NOMO-1 treated with DMSO at 0.1 percent for 48 hours (cell line): Measurements from ENCODE around the gene CDK12.
A peak's percentile ranks its signal among the peaks of the same experiment; 100 is the strongest.
"Not testable (repeated sequence)": the region's sequence is repeated elsewhere in the genome, so short reads cannot be mapped to it uniquely, and the experiment has no call there.

Source experiments
- DNase-seq: peaks from one replicate; lab custom pipeline; 2025; ENCODE audit not compliant: unreplicated experiment; lab: John Stamatoyannopoulos, UW

The CDK12 gene

DNA sequence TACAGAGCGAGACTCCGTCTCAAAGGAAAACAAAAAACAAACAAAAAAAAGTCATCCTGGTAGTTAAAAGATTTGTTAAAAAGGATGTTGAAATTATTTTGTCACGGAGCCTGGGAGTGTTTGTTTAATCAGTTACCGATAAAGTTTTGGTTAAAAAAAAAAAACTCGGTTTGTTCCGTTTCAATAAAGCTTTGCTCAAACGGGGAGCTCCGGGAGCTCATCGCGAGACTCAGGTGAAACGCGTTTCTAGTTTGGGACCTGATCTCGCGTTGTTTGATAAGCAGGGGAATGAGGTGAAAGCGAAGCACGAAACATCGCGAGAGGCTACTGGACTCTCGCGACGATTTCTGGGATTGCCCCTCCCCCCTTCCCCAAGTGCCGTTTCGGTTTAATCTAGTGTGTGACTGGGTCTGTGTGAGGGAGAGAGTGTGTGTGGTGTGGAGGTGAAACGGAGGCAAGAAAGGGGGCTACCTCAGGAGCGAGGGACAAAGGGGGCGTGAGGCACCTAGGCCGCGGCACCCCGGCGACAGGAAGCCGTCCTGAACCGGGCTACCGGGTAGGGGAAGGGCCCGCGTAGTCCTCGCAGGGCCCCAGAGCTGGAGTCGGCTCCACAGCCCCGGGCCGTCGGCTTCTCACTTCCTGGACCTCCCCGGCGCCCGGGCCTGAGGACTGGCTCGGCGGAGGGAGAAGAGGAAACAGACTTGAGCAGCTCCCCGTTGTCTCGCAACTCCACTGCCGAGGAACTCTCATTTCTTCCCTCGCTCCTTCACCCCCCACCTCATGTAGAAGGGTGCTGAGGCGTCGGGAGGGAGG is at the start of gene CDK12:
Gene CDK12, plus strand, starts transcription at position 374 of the 813 bp plus-strand sequence. CDS start 586 bp downstream, outside the sequence.
- DNase-seq, result peak; percentile 98

DNA sequence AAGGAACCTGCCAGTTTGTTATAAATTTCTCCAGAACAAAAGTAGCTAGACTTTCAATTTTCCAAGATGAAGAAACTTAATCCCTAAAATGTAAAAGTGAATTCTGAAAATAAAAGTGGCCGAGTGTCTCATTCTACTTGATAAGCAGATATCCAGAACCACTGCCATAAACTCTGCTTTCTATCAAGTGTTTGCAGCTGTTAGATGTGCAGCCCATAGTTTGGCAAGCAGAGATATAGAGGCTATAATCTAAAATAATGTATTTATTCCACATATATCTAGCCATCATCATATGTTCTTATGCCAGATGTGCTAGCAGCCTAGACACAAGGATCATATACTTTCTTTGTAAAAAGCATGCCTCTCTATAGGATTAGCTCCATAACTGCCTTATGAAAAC is 45.1 kb upstream of the CDK12 start:
- DNase-seq, result no peak

DNA sequence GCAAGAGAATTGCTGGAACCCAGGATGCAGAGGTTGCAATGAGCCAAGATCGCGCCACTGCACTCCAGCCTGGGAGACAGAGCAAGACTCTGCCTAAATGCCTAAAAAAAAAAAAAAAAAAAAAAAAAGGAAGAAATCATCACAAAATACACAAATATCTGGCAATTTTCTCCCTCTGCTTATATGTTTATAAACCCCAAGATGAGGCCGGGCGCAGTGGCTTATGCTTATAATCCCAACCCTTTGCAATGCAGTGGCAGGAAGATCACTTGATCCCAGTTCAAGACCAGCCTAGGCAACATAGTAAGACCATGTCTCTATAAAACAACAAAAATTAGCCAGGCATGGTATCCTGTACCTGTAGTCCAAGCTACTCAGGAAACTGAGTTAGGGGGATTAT is 31.7 kb upstream of the CDK12 start:
- DNase-seq, result no peak

DNA sequence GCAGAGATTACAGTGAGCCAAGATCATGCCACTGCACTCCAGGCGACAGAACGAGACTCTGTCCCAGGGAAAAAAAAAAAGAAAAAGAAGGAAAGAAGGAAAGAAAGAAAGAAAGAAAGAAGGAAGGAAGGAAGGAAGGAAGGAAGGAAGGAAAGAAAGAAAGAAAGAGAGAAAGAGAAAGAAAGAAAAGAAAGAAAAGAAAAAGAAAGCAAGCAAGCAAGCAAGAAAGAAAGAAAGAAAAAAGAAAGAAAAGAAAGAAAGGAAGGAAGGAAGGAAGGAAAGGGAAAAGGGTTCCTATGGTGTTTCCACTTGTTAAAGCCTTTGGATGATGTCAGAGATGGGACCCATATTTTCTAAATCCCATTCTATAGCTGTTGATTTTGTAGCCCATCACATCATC is 21.4 kb upstream of the CDK12 start:
- not testable (repeated sequence) for DNase-seq

DNA sequence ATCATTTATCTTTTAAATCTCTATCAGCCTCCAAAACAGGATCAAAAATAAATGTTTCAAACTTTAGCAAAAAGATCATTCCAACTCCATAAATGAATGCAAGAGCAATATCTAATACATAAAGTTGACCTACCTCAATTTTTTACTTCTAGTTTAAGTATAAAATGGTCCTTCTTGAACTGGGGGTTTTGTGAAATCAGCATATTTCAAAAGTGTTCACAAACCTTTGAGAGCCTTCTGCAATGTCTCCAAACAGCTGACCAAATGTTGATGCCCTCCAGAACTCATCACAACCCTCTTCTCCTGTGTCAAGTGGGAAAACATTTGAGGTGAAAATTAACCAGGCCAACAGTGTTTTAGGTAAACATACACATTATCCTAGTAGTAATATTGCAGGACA is 18.0 kb upstream of the CDK12 start:
- no peak for DNase-seq

DNA sequence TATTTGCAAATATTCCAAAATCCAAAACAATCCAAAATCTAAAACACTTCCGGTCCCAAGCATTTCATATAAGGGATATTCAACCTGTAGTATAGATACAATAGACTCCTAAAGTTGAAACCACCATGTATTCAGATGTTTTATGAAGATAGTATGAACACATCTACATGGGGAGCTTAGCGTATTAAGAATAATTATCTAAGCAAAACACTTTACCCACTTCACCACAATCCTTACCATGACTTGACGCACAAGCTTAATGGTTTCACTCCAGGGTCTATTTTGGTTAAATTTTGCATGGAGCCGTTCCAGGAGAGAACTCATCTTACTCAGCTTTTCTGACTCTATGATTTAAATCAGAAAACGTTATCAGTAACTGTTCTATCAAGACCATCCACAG is 13.7 kb upstream of the CDK12 start:
- DNase-seq, result no peak

DNA sequence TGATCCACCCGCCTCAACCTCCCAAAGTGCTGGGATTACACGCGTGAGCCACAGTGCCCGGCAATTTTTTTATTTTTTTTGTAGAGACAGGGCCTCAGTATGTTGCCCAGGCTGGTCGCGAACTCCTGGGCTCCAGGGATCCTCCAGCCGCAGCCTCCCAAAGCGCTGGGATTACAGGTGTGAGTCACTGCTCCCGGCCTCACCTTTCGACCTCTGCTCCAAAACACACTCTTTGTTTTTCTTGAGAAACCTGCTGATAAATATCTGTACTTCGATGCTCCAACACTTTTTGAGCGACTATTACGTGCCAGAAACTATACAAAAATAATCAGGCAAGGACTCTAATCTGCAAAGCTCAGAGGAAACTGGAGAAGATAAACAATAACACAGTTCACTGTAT is 11.2 kb upstream of the CDK12 start:
- DNase-seq, result no peak

DNA sequence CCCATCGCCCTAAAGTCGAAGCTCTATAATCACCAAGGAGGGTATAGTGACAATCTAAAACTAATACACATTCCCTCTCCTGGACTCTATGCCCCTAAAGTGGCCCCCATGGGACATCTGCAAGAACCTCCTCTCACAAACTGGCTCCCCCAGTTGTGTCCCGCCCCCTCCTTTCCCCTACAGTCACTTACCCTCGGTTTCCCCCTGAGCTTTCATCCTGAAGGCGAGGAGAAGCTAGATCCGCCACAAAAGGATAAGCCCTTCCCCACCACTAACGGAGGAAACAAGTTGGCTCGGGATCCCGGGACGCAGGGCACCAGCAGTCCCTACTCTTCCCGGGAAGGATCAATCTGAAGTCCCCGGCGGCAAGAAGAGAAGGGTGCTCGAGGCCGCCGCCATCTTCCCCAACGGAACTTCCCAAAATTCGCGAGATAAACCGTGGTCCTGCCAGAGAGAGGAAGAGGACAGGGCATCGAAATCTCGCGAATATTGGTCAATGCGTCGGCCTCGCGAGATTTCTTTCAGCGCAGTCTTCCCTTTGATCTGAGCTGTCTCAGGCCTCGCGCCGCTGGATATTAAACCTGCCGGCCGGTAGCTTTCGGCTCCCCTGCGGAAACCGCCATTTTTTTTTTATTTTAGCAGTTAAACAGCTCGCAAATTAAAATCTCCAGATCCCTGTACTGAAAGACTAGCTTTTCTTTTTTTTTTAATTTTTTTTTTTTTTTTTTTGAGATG is 10.3 kb upstream of the CDK12 start, which contains the start of gene MED1:
Gene MED1, minus strand, starts transcription at position 417 of the 735 bp plus-strand sequence. Its CDS starts 201 bp downstream, at position 216.
- peak; percentile 97 for DNase-seq

DNA sequence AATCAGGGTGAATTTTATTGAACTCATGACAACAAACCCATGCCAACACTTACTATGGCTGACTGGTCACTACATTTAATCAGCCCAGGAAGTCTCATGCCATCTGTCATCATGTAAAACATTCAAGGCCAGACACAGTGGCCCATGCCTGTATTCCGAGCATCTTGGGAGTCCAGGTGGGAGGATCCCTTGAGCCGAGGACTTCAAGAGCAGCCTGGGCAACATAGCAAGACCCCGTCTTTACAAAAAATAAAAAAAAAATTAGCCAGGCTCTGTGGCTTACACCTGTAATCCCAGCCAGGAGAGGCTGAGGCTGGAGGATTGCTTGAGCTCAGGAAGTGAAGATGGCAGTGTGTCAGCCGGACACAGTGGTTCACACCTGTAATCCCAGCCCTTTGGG is 5.4 kb upstream of the CDK12 start:
- no peak for DNase-seq

DNA sequence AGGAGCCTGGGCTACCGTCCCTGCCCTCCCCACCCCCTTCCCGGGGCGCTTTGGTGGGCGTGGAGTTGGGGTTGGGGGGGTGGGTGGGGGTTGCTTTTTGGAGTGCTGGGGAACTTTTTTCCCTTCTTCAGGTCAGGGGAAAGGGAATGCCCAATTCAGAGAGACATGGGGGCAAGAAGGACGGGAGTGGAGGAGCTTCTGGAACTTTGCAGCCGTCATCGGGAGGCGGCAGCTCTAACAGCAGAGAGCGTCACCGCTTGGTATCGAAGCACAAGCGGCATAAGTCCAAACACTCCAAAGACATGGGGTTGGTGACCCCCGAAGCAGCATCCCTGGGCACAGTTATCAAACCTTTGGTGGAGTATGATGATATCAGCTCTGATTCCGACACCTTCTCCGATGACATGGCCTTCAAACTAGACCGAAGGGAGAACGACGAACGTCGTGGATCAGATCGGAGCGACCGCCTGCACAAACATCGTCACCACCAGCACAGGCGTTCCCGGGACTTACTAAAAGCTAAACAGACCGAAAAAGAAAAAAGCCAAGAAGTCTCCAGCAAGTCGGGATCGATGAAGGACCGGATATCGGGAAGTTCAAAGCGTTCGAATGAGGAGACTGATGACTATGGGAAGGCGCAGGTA is 762 bp downstream of the CDK12 start:
- DNase-seq, result peak; percentile 34

DNA sequence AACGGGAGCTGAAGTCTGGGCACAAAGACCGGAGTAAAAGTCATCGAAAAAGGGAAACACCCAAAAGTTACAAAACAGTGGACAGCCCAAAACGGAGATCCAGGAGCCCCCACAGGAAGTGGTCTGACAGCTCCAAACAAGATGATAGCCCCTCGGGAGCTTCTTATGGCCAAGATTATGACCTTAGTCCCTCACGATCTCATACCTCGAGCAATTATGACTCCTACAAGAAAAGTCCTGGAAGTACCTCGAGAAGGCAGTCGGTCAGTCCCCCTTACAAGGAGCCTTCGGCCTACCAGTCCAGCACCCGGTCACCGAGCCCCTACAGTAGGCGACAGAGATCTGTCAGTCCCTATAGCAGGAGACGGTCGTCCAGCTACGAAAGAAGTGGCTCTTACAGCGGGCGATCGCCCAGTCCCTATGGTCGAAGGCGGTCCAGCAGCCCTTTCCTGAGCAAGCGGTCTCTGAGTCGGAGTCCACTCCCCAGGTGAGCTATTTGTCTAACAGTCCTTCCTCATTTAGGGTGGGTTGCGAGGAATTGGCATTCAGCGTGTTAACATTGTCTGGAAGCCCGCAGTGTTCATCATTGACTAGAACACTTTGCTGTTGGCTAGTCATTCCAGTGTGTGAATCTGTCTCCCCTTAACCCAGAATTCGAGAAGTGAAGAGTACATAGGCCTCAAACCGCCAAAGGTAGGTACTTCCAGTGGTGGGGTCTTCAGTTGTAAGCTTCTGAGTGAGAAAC is 1.5 kb downstream of the CDK12 start:
- DNase-seq, result peak; percentile 17

DNA sequence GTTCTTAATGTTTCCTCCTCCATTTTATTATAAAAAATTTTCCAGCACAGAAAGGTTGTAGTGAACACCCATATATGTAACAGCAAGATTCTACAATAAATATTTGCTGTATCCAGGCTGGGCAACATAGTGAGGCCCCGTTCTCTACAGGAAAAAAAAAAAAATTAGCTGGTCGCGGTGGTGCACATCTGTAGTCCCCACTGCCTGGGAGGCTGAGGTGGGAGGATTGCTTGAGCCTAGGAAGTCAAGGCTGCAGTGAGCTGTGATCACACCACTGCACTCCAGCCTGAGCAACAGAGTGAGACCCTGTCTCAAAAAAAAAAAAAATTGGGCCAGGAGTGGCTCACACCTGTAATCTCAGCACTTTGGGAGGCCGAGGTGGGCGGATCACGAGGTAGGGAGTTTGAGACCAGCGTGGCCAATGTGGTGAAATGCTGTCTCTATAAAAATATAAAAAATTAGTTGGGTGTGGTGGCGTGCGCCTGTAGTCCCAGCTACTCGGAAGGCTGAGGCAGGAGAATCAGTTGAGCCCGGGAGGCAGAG is 3.4 kb downstream of the CDK12 start:
- not testable (repeated sequence) for DNase-seq

DNA sequence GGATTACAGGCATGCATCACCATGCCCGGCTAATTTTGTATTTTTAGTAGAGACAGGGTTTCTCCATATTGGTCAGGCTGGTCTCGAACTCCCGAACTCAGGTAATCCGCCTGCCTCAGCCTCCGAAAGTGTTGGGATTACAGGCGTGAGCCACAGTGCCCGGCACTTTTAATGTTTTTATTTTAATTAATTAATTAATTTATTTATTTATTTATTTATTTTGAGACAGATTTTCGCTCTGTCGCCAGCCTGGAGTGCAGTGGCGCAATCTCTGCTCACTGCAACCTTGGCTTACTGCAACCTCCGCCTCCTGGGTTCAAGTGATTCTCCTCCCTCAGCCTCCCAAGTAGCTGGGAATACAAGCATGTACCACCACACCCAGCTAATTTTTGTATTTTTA is 7.3 kb downstream of the CDK12 start:
- DNase-seq, result not testable (repeated sequence)

DNA sequence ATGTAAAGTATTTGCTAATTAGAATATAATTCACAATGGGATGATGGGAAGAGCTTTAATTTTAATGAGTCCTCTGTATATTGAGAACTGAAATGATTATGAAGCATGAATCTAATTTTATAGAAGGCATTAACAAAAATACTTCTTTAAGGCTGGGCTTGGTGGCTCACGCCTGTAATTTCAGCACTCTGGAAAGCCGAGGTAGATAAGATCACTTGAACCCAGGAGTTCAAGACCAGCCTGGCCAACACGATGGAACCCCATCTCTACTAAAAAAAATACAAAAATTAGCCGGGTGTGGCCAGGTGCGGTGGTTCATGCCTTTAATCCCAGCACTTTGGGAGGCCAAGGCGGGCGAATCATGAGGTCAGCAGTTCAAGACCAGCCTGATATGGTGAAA is 12.0 kb downstream of the CDK12 start:
- DNase-seq, result no peak

DNA sequence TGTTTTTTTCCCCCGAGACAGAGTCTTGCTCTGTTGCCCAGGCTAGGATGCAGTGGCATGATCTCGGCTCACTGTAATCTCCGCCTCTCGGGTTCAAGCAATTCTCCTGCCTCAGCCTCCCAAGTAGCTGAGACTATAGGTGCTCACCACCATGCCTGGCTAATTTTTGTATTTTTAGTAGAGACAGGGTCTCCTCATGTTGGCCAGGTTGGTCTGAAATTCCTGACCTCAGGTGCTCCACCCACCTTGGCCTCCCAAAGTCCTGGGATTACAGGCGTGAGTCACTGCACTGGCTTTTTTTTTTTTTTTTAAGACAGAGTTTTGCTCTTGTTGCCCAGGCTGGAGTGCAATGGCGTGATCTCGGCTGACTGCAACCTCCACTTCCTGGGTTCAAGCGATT is 18.3 kb downstream of the CDK12 start:
- not testable (repeated sequence) for DNase-seq

DNA sequence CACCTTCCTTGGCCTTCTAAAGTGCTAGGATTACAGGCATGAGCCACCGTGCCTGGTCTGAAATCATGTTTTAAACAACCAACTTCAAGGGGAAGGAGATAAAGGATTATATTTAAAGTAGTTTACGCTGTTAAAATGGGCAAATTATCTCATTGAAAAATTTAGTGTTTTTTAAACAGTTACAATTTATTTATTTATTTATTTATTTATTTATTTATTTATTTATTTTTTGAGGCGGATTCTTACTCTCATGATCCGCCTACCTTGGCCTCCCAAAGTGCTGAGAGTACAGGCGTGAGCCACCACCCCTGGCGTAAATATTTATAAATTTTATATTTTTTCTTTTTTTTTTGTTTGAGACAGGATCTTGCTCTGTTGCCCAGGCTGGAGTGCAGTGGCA is 22.2 kb downstream of the CDK12 start:
- no peak for DNase-seq

DNA sequence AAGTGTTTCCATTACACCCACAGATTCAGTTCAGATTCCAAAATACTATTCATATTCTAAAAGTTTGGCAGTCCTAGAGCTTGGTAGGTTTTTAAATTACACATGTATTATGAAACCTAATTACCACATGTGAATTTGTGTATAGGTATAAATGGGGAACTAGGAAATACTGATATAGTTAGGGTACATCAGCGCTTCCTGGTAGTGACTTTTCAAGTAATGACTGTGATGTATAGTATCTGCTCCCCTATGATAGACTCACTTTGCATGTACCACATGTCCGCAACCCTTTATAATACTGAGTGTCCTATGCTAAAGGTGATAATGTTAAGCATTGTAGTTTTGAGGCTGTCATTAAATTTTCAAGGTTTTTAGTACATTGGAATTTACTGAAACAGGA is 22.9 kb downstream of the CDK12 start:
- peak; percentile 3 for DNase-seq

DNA sequence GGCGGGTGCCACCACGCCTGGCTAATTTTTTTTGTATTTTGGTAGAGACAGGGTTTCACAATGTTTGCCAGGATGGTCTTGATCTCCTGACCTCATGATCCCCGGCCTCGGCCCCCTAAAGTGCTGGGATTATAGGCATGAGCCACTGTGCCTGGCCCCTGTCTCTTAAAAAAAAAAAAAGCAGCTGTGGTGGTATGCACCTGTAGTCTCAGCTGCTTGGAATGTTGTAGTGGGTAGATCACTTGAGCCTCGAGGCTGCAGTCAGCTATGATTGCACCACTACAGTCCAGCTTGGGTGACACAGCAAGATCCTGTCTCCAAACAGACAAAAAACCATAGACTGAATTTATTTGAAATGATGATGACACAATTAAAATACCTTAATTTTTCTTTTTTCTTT is 24.3 kb downstream of the CDK12 start:
- no peak for DNase-seq

DNA sequence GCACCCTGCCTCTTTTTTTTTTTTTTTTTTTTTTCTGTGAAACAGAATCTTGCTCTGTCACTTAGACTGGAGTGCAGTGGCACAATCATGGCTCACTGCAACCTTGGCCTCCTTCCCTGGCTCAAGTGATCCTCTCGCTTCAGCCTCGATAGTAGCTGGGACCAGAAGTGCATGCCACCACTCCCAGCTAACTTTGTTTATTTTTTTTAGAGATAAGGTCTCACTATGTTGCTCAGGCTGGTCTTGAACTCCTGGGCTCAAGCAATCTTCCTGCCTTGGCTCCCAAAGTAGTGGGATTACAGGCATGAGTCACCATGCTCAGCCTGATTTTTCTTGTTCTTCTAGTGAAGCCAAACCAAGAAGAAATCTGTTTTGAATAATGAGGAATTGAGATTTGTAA is 25.0 kb downstream of the CDK12 start:
- DNase-seq, result no peak

DNA sequence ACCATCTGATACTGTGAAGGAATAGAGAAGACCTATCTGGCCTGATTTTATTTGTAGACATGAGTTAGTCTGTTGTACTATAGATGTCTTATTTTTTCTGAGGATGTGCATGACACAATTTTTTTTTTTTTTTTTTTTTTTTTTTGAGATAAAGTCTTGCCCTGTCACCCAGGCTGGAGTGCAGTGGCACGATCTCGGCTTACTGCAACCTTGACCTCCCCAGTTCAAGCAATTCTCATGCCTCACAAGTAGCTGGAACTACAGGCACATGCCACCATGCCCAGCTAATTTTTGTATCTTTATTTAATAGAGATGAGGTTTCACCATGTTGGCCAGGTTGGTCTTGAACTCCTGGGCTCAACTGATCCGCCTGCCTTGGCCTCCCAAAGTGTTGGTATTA is 26.2 kb downstream of the CDK12 start:
- DNase-seq, result not testable (repeated sequence)

DNA sequence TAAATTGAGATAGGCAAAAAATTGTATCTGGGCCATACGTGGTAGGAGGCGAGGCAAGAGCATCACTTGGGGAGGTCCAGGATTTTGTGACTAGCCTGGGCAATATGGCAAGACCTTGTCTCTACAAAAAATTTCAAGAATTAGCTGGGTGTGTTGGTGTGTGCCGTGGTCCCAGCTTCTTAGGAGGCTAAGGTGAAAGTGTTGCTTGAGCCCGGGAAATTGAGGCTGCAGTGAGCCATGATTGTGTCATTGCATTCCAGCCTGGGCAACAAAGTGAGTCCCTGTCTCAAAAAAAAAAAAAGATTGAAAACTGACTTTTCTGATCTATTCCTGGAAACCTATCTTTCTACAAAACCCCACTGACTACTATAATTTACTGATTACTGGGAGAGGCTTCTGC is 26.7 kb downstream of the CDK12 start:
- DNase-seq, result no peak
